HG03469 (cell line): ENCODE data around the gene NAPB.

ENCODE experiments used
- ATAC-seq: cut with Tn5 transposase; IDR thresholded peaks from one replicate; pipeline ENCODE4 v1.9.1; 2021; ENCODE audit warnings: mild to moderate bottlenecking, moderate library complexity, moderate number of reproducible peaks; ENCODE audit not compliant: unreplicated experiment

Gene NAPB

DNA sequence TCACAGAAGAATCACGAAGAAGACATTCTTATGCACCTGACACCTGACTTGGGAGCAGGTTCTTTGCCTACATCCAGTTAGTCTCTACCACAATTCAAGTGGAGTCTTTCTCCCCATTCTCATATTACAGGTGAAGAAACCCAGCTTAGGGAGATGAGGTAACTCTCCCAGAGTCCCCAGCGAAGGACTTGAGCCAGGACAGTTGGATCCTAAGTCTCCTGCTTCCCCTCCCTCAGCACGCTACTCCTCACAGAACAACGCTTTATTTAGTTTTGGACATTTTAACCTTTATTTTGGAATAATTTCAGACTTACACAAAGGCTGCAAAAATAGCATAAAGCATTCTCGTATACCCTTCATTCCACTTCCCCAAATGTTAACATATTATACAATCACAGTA lies 17.4 kb upstream of the NAPB start:
- ATAC-seq: no peak

DNA sequence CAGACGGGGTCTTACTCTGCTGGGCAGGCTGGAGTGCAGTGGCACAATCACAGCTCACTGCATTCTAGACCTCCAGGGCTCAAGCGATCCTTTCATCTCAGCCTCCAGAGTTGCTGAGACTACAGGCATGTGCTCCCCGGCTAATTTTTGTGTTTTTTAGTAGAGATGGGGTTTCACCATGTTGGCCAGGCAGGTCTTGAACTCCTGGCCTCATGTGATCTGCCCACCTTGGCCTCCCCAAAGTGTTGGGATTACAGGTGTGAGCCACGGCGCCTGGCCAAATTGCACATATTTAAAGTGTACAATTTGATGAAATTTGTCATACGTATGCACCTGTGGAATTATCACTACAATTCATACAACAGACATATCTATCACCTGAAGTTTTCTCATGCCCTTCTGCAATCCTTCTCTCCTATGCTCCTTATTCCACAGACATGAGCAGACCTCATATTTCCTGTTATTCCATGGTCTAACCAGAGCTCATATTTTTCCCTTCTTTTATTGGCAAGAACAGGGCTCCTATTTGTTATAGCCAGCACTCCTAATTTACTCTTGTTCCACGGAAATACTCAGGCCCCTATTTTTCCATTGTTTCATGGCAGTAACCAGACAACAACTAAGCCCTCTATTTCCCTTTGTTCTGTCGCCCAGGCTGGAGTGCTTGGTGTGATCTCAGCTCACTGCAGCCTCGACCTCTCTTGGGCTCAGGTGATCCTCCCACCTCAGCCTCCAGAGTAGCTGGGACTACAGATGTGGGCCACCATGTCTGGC lies 16.0 kb upstream of the NAPB start:
- no peak for ATAC-seq

DNA sequence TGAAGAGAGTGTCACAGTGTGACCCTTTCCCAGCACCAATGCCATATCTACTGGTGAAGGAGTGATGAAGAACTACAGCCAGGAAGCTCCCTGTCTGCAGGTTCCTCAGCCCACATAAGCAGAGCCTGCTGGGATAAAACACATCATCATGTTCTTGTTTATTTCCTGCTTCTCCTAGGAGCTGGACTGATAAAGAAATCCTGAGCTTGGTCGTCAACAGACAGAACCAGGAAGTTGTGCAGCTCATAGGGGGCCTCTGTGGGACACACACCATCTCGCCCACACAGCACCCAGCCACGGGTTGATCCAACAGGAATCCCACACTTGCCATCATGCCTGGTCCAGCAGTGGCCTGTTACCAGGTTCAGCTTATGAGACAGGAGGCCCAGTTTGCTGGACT lies 15.4 kb upstream of the NAPB start:
- no peak for ATAC-seq

DNA sequence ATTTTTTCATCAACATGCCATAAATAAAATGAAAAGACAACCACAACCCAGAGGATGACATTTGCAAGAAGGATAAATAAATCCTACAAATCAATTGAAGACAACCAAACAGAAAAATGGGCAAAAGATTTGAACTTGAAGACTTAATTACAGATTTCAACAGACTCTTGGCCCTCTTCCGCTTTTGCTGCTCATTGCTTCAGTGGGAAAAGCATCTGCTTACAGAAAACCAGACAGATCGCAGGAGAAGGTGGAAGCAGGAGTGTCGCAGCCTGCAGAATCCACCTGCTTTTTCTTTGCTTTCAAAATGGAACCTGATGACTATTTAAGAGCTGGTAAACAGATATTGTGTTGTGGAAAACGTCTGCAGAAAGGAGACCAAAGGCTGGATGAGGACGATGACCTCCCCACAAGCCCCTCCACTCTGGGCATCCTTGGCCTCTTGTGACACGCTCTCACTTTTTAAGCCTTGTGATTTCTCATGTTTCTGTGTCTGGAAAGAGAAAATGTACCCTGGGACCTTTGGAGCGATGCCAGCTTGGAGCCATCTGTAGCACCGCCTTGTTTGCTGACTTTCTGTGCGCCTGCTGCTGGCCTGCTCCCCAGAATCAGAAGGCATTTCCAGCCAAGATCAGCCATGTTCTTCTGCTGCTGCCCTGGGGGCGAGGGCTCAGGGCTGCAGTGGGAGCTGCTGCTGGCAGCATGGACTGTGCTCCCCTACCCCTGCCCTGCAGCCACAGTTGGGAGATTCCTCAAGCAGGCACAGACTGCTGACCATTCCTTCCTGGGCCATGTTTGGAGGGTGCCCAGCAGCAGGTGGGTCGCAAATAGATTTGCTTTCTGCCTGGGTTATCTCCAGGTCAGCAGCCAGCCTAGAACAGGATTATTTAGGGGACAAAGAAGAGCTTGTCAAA lies 14.6 kb upstream of the NAPB start:
- no peak for ATAC-seq

DNA sequence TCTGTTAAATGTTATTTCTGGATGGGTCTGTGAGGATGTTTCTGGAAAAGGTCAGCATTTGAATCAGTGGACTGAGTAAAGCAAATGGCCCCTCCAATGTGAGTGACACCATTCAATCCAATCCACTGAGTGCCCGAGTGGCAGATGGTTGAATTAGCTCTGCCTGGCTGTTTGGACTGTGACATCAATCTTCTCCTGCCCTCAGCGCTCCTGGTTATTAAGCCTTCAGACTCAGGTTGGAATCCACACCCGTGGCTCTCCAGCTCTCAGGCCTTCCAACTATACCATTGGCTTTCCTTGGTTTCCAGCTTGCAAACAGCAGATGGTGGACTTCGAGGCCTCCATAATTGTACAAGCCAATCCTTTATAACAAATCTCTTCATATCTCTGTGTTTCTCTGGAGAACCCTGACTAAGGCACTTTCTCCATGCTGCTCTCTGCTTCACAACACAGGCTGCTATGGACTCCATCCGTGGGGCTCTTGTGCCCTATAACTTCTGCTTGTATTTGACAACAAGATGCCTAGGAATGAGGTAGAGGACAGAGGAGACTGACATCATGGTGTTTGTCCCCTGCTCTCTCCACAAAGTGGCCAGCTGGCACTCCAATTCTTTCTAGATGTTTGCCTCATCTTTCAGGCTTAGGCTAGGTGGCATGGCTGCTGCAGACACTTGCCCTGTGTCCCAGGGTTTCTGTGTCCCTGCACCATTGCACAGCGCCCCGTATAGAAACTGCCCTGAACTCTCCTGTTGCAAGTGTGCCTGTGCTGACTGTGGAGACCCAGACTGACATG lies 13.4 kb upstream of the NAPB start:
- no peak for ATAC-seq

DNA sequence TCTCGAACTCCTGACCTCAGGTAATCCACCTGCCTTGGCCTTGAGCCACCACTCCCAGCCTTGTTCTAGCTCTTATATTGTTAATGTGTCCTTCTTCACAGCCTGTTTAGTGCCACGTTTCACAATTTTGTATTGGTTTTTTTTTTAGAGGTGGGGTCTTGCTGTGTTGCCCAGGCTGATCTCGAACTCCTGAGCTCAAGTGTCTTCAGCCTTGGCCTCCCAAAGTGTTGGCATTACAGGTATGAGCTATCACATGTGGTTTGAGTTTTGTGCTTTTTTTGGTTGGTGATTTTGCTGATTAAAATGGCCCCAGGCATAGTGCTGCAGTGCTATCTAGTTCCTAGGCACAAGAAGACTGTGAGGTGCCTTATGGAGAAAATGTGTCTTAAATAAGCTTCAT lies 12.3 kb upstream of the NAPB start:
- ATAC-seq: no peak

DNA sequence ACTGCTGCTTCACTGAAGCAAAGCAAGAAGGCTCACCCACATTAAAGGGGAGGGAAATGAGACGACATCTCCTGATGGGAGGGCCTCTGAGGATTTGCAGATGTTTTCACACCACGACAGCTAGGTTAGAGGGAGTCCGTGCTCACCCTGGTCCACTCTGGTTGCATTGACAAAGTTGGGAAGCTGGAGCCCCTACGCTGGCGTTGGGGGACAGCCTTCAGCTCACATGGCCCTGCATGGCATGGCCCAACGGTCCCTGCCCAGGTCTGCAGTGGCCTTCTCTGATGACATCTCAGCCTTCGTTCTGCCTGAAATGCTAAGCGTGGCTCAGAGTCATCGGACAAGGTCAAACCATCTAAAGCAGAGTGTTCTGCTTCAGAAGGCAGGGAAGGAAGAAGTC lies 3.8 kb upstream of the NAPB start:
- no peak for ATAC-seq

DNA sequence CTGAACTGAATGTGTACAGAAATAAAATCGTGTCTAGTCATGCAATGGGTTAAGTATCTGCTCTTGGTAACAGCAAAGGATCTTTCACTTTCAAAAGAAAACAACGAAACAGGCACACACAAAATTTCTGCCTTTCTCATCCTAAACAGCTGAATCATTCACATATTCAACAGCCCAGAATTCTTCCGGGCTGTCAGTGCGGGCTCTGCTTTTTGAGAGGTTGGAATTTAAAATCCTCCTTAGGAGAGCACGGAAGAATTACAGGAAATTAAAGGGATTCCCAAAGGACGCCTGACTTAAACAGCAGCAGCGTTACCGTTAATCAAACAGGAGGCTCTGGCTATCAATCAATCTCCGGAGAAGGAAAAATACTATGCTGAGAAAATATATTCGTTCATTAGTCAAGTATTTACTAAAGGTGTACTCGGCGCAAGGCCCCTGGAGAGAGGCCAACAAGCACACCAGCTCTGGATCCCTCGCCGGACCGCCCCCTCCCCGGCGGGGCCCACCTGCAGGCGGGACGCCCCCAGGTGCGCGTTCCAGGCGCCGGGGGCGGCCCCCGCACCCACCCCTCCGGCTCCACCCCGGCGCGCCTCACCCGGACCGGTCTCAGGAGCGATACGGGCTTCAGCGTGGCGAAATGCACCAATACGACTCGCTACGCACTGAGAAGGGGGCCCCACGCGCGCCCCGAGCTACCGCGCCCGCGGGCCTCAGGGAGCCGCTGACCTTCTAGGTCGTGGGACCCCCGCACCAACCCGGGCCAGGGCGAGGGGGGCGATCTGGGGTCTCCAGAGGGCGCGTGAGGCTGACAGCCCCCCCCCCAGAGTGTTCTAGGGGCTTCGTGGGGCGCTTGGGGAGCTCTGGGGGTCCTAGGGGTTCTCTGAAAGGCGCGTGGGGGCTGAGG lies 1.0 kb downstream of the NAPB start:
- no peak for ATAC-seq

DNA sequence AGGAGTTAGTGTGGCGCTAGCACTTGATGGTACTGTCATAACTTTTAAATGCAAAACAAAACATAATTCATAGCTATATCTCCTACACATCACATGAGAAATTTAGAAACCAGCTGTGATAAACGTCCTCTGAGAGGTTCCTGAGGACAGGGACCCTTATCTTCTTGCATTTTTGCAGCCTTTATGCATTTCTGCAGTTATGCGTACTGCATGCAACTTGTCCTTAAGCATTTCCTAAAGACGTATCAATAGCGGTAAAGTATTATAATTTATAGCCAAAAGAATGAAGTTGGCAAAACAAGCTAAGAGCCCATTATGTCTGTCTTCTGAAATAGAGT lies 1.7 kb downstream of the NAPB start:
- no peak for ATAC-seq

DNA sequence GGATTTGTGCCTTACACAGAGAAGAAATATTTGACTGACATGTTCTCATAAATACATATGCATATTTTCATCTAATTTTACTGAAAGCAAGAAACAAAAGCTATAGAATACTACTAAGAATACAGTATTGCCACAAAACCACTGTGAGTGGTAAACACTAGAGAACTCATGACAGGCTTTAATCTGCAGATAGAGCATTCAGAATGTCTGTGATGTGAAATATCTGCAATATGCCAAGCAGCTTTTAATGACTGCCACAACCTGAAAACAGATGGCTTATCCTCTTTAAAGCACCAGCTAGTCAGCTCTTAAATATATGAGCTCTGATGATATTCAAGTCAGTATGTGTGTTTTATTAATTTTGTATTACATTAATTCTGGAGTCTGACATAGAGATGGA lies 3.4 kb downstream of the NAPB start:
- ATAC-seq: no peak

DNA sequence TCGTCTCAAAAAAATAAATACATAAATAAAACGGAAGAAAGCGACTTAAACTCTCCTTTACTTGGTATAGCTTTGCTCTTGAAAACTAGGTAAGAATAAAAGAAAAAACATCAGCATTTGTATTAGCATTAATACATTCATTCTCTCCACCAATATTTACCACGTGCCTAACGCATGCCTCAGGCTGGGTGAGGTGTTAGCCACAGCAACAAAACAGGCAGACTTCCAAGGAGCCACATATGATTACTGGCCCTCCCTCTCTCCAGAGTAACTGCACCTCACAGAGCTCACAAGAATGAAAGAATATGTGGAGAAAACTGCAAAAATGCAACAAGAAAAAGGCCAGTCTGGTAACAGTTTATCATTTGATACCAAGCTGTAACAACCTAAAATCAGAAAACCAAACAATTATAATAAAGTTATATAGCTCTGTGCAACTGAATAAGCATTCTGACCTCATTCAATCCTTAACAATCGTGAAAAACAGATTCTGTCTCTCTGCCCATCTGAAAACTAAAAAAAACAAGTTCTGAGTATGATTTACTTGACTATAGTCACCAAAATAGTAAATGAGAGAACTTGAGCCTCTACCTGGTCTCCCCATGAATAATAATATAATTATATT lies 5.2 kb downstream of the NAPB start:
- ATAC-seq: no peak

DNA sequence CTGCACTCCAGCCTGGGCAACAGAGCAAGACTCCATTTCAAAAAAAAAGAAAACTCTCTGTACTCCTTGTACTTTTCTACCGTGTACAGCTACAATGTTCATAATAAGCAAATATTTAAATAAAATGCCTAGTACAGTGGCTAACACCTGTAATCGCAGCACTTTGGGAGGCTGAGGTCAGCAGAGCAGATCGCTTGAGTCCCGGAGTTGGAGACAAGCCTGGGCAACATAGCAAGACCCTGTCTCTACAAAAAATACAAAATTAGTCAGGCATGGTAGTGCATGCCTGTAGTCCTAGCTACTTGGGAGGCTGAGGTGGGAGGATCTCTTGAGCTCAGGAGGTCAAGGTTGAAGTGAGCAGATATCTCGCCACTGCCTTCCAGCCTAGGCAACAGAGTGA lies 5.7 kb downstream of the NAPB start:
- no peak for ATAC-seq

DNA sequence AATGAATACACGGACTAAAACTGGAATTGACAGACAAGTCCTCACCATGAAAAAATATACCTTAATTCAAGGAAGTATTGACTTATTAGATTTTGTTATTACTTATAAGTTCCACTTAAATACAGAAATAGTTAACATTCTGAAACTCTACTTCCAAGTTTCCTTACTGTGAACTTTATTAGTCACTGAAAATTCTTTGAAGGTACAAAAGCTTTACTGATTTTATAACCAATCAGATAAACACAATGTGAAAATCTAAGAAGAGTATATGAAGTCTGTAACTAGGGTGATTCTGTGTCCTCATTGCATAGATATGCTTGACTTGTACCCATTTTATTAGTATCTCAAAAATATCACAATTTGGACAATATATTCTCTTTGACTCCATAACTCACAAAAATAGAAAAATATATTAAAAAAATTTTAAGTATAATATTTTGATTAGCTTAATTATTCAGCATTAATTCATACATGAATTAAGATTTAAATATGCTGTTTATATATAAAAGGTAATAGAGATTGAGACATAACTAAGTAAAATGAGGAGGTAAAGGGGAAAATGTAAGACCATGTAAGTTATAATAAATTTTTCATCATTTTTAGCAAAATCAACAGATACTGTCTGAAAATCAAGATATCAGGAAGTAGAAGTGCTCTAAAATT lies 6.6 kb downstream of the NAPB start:
- ATAC-seq: no peak

DNA sequence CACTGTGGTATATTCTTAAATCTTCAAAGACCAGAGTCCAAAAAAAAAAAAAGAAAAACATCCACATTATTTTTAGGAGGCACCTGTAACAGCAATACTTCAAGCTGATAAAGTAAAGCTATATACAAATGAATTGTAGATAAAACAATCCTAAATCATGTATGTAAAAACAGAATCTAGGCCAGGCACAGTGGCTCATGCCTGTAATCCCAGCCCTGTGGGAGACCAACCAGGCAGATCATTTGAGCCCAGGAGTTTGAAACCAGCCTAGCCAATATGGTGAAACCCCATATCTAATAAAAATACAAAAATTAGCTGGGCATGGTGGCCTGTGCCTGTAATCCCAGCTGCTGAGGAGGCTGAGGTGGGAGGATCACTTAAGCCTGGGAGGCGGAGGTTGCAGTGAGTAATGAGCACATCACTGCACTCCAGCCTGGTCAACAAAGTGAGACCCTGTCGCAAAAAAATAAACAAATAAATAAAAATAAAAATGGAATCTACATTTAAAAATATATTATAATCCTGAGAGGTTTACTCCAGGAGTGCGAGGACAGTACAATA lies 7.3 kb downstream of the NAPB start:
- no peak for ATAC-seq

DNA sequence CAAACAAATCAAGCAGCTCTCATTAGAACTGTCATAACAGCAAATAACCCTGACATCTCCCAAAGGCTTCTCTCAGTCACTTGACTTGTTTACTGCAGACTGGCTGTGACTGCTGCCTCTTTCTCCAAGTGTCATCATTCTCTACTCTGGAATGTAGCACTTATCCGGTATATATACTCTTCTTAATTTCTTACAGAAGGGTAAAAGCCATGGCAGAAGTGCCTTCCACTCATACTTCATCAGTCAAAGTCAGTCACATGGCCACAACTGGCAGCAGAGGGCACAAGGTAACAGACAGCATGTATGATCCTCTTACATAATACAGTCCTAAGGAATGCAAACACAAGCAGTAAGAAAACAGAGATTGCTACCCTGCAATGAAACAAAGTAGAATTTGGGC lies 9.3 kb downstream of the NAPB start:
- ATAC-seq: no peak

DNA sequence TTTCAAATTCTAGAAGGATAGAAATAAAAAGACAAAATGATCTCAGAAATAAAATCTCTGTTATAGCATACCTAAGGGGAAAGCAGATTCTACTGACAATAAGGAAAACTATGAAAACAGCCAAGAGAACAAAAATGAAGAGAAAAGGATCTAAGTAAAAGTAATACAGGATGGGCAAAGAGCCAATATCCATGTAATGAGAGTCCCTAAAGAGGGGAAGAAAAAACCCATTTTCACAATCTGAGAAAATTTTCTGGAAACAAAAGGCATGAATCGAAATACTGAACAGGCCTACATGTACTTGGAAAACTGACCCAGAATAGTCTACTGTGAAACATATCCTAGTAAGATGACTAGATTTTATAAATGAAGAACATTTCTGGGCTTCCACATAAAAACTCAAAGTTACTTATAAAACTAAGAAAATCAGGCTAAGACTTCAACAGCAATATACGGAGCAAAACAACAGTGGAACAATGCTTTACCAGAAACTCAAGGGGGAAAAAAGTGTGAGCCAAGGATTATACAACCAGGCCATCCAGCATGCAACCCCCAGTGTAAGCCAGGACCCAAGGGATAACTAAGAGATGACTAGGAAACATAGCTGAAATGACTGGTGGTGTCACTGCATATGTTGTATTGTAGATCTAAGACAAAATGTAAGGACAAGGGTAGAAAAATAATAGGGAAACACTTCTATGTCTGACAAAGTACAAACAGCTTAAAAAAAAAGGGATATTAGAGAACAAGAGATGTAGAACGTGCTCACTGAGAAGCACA lies 10.2 kb downstream of the NAPB start:
- ATAC-seq: no peak

DNA sequence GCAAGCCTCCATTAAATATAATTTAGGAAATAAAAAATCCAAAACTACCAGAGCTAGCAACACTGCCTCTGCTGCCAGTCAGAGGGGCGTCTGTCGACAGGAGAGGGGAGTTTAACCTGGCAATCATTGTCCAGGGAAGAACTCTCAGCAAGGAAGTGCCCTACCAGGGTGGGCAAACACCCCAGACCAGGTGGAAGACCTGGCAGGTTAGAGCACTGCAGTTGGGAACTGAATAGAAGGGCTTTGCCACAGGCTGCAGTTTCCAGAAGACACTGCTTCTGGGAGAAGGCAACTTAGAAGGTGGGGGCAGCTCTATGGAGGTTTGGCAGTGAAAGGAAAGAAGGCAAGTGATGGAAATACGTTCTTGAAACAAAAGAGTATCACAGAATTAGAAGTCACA lies 11.5 kb downstream of the NAPB start:
- no peak for ATAC-seq

DNA sequence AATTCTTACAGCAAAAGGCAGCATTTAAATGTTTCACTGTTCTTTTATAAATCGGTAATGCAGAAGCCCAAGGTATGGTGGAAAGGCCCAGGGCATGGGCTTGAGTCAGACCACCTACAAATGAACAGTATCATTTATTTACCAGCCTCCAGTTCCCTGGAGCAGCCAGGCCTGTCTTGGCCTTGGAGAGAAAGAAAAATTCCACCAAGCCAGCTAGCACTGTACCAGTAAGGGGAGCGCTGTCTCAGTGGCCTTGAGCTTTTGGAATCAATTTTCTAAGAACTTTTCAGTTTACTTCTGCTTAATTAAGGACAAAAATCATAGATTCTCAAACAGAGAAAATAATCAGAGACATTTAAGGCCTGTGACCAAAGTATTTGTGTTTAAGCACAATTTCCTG lies 12.3 kb downstream of the NAPB start:
- no peak for ATAC-seq
